CD4-positive, alpha-beta memory T cell (primary cell): Measurements from ENCODE around the gene CHST14. TPM values are rescaled to one million over a fixed set of nuclear protein-coding genes. Genes with fewer than 3 reads are reported as not detected.

ENCODE experiments used
- CTCF ChIA-PET: fragments of 350-600 bp; sonication (Branson Sonifier 250); formaldehyde crosslinking; loops from one replicate; lab custom pipeline; 2021; ENCODE audit warnings: inconsistent platforms; ENCODE audit not compliant: partially characterized antibody; lab: Charles Lee
- POLR2A ChIA-PET: fragments of 350-600 bp; sonication (Branson Sonifier 250); formaldehyde crosslinking; loops from one replicate; lab custom pipeline; 2021; ENCODE audit not compliant: partially characterized antibody; lab: Charles Lee
- DNase-seq, 5 donors: peaks; one replicate each; pipeline versions ENCODE4 v3.0.0 to v3.0.0-alpha.2; 2020 to 2022; ENCODE audit warnings: mixed read lengths in 1 of 5
- H3K27ac ChIP-seq: one replicate; pipeline ENCODE4 v1.7.0; 2013; ENCODE audit warnings: low read depth, low read length
- H3K27me3 ChIP-seq: 2 replicates; pipeline ENCODE4 v1.7.0; 2013; ENCODE audit warnings: mild to moderate bottlenecking, low read length, moderate library complexity; ENCODE audit not compliant: insufficient read depth
- H3K36me3 ChIP-seq: 2 replicates; pipeline ENCODE4 v1.7.0; 2013; ENCODE audit warnings: mild to moderate bottlenecking, low read length, moderate library complexity; ENCODE audit not compliant: insufficient read depth
- H3K4me1 ChIP-seq: 2 replicates; pipeline ENCODE4 v1.7.0; 2013; ENCODE audit warnings: mild to moderate bottlenecking, low read length, moderate library complexity; ENCODE audit not compliant: insufficient read depth
- H3K4me3 ChIP-seq, 2 donors: one replicate each; pipeline ENCODE4 v1.7.0; 2013; ENCODE audit warnings: low read length in 2 of 2, mild to moderate bottlenecking in 1 of 2
- H3K9me3 ChIP-seq, 2 donors: one replicate each; pipeline ENCODE4 v1.7.0; 2013; ENCODE audit warnings: low read length in 2 of 2, control low read depth in 1 of 2; ENCODE audit not compliant: control insufficient read depth in 1 of 2
- H3K27ac Mint-ChIP-seq, 7 donors: one replicate each; pipeline ENCODE4 v1.8.0; 2020 to 2021; ENCODE audit warnings: mixed read lengths in 7 of 7, mild to moderate bottlenecking in 6 of 7, inconsistent platforms in 3 of 7, moderate library complexity in 3 of 7
- H3K27me3 Mint-ChIP-seq, 2 donors: one replicate each; pipeline ENCODE4 v1.8.0; 2020 to 2021; ENCODE audit warnings: mixed read lengths in 2 of 2
- H3K36me3 Mint-ChIP-seq, 2 donors: one replicate each; pipeline ENCODE4 v1.8.0; 2020 to 2021; ENCODE audit warnings: mixed read lengths in 2 of 2, inconsistent platforms in 1 of 2, mild to moderate bottlenecking in 1 of 2
- H3K4me1 Mint-ChIP-seq, 4 donors: one replicate each; pipeline ENCODE4 v1.8.0; 2020 to 2021; ENCODE audit warnings: mixed read lengths in 4 of 4, mild to moderate bottlenecking in 1 of 4
- H3K4me3 Mint-ChIP-seq, 8 donors: one replicate each; pipeline ENCODE4 v1.8.0; 2020 to 2021; ENCODE audit warnings: mixed read lengths in 8 of 8, mild to moderate bottlenecking in 7 of 8, moderate library complexity in 6 of 8, inconsistent platforms in 3 of 8
- H3K9me3 Mint-ChIP-seq, 8 donors: one replicate each; pipeline ENCODE4 v1.8.0; 2020 to 2021; ENCODE audit warnings: mixed read lengths in 8 of 8, mild to moderate bottlenecking in 5 of 8, inconsistent platforms in 3 of 8, moderate library complexity in 1 of 8
- intact Hi-C: fragments of 100-400 bp; cut with micrococcal nuclease; formaldehyde crosslinking; loops from one replicate; pipeline ENCODE4 v1.15.1; 2023
- polyA plus RNA-seq, 2 donors: library from polyadenylated mRNA; unstranded; fragments of 300-500 nt; fragmentation: Illumina TruSeq; gene quantifications; one replicate each; pipeline ENCODE4 v1.2.3, GENCODE V29; 2021
- total RNA-seq, 2 experiments: library from RNA; stranded (reverse); gene quantifications; one replicate each; pipeline ENCODE4 v1.2.3, GENCODE V29; 2021

Gene CHST14
- total and polyA plus RNA-seq, 4 experiments from 2014 or later, result 0.64 to 10.5 (median 5.3) TPM

DNA sequence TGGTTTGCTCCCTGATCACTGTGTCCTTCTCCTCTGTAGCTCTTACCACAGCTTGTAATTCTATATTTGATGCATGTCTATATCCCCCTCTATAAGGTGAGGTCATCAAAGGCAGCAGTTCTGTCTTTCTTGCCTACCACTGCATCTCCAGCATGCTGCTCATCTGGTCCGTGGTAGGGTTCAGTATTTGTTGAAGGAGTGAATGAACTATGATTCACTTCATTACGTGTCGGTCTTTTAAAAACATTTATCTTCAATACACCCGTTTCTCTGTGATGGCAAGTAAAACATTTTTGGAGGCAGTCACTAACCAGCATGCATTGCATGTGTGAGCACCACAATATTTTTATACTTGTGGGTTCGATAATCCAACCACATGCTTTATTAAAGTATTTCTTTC, 27.6 kb downstream of the CHST14 start:
- H3K9me3 Mint-ChIP-seq, result no peaks in the 10 kb centered on the region
- no peak for DNase-seq
- H3K36me3 Mint-ChIP-seq, result no peaks in the 10 kb centered on the region
- Histone ChIP-seq H3K4me3 (no peak overlapping the region), H3K27me3 (no peaks in the 10 kb centered on the region), H3K27ac (no peak overlapping the region), H3K9me3 (no peaks in the 10 kb centered on the region), H3K4me1 (peaks cover 10% of the 10 kb centered on the region), H3K36me3 (no peaks in the 10 kb centered on the region)
- peaks cover 0 to 3% of the 10 kb centered on the region in 2 donors for H3K27me3 Mint-ChIP-seq
- intact Hi-C loops, result no loop called here
- ChIA-PET CTCF (interaction anchor here (1.9 kb wide), 1 partner anchor 9 kb away, joined by 10 read pairs; no protein-coding TSS in a partner anchor), POLR2A (no interaction called here)
- no peak overlapping the region for H3K4me3 Mint-ChIP-seq
- peaks cover 8 to 14% (median 13%) of the 10 kb centered on the region in 4 donors for H3K4me1 Mint-ChIP-seq
- H3K27ac Mint-ChIP-seq, result no peak overlapping the region

DNA sequence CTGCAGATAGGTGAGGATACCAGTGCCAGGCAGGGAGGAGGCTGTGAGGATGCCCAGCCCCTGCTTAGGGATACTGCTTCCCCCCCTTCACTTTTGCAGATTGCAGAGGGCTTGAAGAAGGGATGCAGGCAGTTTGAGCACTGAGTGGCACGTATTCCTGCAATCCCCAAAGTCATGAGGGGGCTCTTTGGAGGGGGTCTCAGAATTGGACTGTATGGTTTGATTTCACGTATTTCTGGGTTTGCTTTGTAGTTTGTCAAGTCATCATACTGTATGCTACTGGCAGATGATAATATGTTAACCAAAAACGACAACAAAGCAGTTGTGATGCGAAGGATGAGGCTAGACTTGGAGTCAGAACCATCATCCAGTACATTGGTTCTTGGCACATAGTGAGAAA, 28.1 kb downstream of the CHST14 start:
- Histone ChIP-seq H3K27me3 (peaks cover 3% of the 10 kb centered on the region), H3K9me3 (no peaks in the 10 kb centered on the region), H3K36me3 (no peaks in the 10 kb centered on the region), H3K4me1 (peaks cover 5% of the 10 kb centered on the region), H3K4me3 (no peak overlapping the region), H3K27ac (no peak overlapping the region)
- no peak overlapping the region for H3K27ac Mint-ChIP-seq
- intact Hi-C loops, result no loop called here
- CTCF ChIA-PET, result no interaction called here
- peaks cover 4 to 9% (median 8%) of the 10 kb centered on the region in 4 donors for H3K4me1 Mint-ChIP-seq
- H3K9me3 Mint-ChIP-seq, result no peaks in the 10 kb centered on the region
- DNase-seq, result no peak
- H3K4me3 Mint-ChIP-seq, result no peak overlapping the region
- peaks cover 3 to 7% of the 10 kb centered on the region in 2 donors for H3K27me3 Mint-ChIP-seq
- no peaks in the 10 kb centered on the region for H3K36me3 Mint-ChIP-seq
- POLR2A ChIA-PET, result no interaction called here

DNA sequence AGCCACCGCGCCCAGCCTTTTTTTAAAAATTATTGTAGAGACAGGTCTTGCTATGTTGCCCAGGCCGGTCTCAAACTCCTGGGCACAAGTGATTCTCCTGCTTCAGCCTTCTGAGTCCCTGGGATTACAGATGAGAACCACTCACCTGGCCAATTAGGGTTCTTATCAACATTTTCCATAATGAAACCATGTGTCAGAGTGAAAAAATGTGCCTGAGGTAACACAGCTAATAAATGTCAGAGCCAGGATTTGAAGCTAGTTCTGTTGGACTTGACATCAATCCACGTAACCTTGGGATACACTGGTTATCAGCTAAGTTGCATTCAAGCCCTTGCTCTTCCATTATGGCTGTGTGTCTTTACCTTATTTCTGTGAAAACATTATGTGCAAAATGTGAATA, 29.1 kb downstream of the CHST14 start:
- POLR2A ChIA-PET, result no interaction called here
- Histone ChIP-seq H3K4me1 (no peaks in the 10 kb centered on the region), H3K27me3 (peaks cover 6% of the 10 kb centered on the region), H3K4me3 (no peak overlapping the region), H3K9me3 (no peaks in the 10 kb centered on the region), H3K36me3 (no peaks in the 10 kb centered on the region), H3K27ac (no peak overlapping the region)
- Mint-ChIP-seq H3K4me3 (no peak overlapping the region), H3K27me3 (peaks cover 6 to 12% of the 10 kb centered on the region in 2 donors), H3K36me3 (no peaks in the 10 kb centered on the region), H3K9me3 (no peaks in the 10 kb centered on the region), H3K27ac (no peak overlapping the region), H3K4me1 (peaks cover 0 to 2% (median under 1%) of the 10 kb centered on the region in 4 donors)
- intact Hi-C loops, result no loop called here
- CTCF ChIA-PET, result no interaction called here
- no peak for DNase-seq

DNA sequence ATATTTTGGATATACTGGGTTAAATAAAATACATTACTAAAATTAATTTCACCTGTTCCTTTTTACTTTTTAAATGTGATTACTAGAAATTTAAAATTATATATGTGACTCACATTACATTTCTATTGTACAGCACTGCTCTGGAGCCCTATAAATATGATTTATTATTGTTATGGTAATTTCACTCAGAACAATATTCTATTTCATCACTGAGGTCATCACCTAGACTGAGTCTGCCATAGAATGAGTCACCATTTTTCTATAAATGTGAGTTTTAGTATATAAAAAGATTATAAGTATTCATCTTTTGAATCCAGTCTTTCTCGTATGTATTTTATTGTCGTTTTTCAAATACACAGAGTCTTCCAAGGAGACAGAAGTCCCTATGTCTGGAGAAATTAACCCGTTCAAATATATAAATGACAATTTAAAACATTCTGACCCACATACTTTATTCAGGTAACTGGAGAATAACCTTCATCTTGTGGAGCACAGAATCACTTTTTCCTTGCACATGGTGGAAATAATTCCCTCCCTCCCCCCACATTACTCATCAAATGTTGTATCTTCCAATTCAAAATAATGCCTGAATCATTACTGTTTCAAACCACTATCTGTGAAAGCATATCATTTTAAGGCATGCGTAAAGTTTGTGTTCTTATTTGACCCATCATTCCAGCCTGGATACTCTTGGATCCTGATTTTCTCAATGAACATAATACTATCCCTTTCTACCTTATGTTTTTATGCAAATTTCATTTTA, 30.0 kb downstream of the CHST14 start:
- CTCF ChIA-PET, result no interaction called here
- H3K4me1 Mint-ChIP-seq, result peaks cover 0 to 2% (median 0%) of the 10 kb centered on the region in 4 donors
- no peak overlapping the region for H3K4me3 Mint-ChIP-seq

DNA sequence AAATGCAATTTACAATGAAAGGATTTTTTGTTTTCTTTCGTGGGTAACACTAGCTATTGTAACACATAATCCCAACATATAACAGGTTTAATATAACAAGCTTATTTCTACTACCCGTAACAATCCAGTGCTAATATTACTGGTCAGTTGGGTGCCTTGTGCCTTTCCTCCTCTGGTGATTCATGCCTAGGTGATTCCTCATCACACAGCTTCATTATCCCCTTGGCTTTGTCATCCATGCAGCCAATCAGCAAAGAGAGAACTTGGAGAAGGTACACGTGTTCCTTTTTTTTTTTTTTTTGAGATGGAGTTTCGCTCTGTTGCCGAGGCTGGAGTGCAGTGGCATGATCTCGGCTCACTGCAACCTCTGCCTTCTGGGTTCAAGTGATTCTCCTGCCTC, 30.7 kb downstream of the CHST14 start:
- no peak overlapping the region for H3K4me3 Mint-ChIP-seq
- Histone ChIP-seq H3K9me3 (no peaks in the 10 kb centered on the region), H3K27me3 (peaks cover 6% of the 10 kb centered on the region), H3K27ac (no peak overlapping the region), H3K4me3 (no peak overlapping the region), H3K36me3 (no peaks in the 10 kb centered on the region), H3K4me1 (no peaks in the 10 kb centered on the region)
- H3K27me3 Mint-ChIP-seq, result peaks cover 6 to 20% of the 10 kb centered on the region in 2 donors
- no peaks in the 10 kb centered on the region for H3K36me3 Mint-ChIP-seq
- ChIA-PET POLR2A (interaction anchor here (0.6 kb wide), 1 partner anchor 358 kb away, joined by 3 read pairs; no protein-coding TSS in a partner anchor), CTCF (no interaction called here)
- no peak overlapping the region for H3K27ac Mint-ChIP-seq
- peaks cover 0 to 2% (median 0%) of the 10 kb centered on the region in 4 donors for H3K4me1 Mint-ChIP-seq
- no peaks in the 10 kb centered on the region for H3K9me3 Mint-ChIP-seq
- intact Hi-C loops, result no loop called here
- DNase-seq, result no peak

More for the DNA sequence above, 30.0 kb downstream of the CHST14 start:
- peaks cover 6% of the 10 kb centered on the region for H3K27me3 ChIP-seq
- intact Hi-C loops, result no loop called here
- no peaks in the 10 kb centered on the region for H3K9me3 ChIP-seq
- no peaks in the 10 kb centered on the region for H3K36me3 ChIP-seq
- POLR2A ChIA-PET, result no interaction called here
- H3K4me3 ChIP-seq, result no peak overlapping the region
- H3K27ac Mint-ChIP-seq, result no peak overlapping the region
- no peak for DNase-seq
- H3K4me1 ChIP-seq, result no peaks in the 10 kb centered on the region
- no peaks in the 10 kb centered on the region for H3K9me3 Mint-ChIP-seq
- H3K27me3 Mint-ChIP-seq, result peaks cover 6 to 16% of the 10 kb centered on the region in 2 donors
- no peak overlapping the region for H3K27ac ChIP-seq
- no peaks in the 10 kb centered on the region for H3K36me3 Mint-ChIP-seq

DNA sequence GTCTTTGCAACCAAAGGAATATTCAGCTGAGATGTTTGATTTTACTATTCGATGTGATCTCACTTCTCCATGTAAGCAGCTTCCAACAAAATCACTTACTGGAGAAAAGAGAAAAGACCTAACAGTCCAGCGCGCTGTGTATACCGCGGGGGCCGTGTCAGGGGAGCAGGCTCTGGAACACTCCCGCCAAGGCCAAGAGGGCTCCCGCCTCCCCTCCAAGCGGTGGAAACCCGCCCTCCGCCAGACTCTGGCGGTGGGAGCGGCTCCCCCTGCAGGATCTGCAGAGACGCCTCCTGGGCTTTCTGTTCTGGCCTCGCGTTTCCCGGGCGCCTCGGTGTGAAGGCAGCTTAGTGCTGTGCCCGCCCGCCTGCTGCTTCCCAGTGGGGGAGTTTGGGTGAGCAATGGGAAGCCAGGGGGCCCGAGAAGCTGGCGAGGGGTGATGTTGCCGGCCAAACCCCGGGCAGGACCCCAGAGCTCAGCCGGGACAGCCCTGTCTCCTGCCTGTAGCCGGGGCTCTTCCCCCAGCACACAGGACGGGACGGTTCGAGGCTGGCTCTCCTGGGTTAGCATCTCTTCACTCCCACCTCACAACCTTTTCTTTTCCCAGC, 36.3 kb downstream of the CHST14 start:
- Histone ChIP-seq H3K27ac (no peak overlapping the region), H3K4me1 (peaks cover 24% of the 10 kb centered on the region), H3K4me3 (peak overlapping the region in 1 of 2 donors; percentile 22), H3K9me3 (no peaks in the 10 kb centered on the region), H3K27me3 (peaks cover 31% of the 10 kb centered on the region), H3K36me3 (no peaks in the 10 kb centered on the region)
- H3K27ac Mint-ChIP-seq, result no peak overlapping the region
- H3K4me3 Mint-ChIP-seq, result peak overlapping the region in 6 of 8 donors; percentile 12 to 74 (median 54)
- H3K36me3 Mint-ChIP-seq, result no peaks in the 10 kb centered on the region
- peaks cover 9 to 20% (median 14%) of the 10 kb centered on the region in 4 donors for H3K4me1 Mint-ChIP-seq
- DNase-seq, result peak; percentile 44 to 64 (median 47)
- POLR2A ChIA-PET, result interaction anchor here (0.8 to 1.6 kb wide), 3 partner anchors 33 to 67 kb away, joined by 3 to 5 read pairs (median 5); partner anchors contain the start of gene BAHD1
- no peaks in the 10 kb centered on the region for H3K9me3 Mint-ChIP-seq
- CTCF ChIA-PET, result interaction anchor here (0.7 to 4.5 kb wide), 13 partner anchors 10 to 164 kb away, joined by 3 to 29 read pairs (median 4); partner anchors contain the start of gene BAHD1
- H3K27me3 Mint-ChIP-seq, result peaks cover 30 to 48% of the 10 kb centered on the region in 2 donors
- intact Hi-C loops, result loop anchor here (1.0 to 2.0 kb wide), 3 partner anchors 14 to 163 kb away; no protein-coding TSS in a partner anchor

DNA sequence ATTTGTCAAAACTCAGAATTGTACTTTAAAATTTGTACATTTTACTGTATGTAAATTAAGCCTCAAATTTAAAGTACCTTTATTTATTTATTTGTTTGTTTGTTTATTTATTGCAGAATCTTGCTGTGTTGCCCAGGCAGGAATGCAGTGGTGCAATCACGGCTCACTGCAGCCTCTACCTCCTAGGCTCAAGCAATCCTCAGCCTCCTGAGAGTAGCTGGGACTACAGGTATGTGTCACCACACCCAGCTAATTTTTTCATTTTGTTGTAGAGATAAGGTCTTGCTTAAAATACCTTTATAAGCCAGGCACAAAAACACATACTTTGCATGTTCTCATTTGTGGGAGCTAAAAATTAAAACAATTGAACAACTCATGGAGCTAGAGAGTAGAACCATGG, 37.4 kb downstream of the CHST14 start:
- Mint-ChIP-seq H3K4me1 (peaks cover 12 to 24% (median 18%) of the 10 kb centered on the region in 4 donors), H3K36me3 (no peaks in the 10 kb centered on the region), H3K4me3 (peak overlapping the region in 1 of 8 donors; percentile 46), H3K27me3 (peaks cover 37 to 59% of the 10 kb centered on the region in 2 donors), H3K9me3 (no peaks in the 10 kb centered on the region), H3K27ac (no peak overlapping the region)
- Histone ChIP-seq H3K36me3 (no peaks in the 10 kb centered on the region), H3K9me3 (no peaks in the 10 kb centered on the region), H3K4me1 (peaks cover 25% of the 10 kb centered on the region), H3K27ac (no peak overlapping the region), H3K27me3 (peaks cover 38% of the 10 kb centered on the region), H3K4me3 (no peak overlapping the region)
- intact Hi-C loops, result no loop called here
- no peak for DNase-seq
- ChIA-PET POLR2A (no interaction called here), CTCF (interaction anchor here (0.7 to 4.5 kb wide), 10 partner anchors 9 to 164 kb away, joined by 3 to 29 read pairs (median 4); partner anchors contain the start of gene BAHD1)
